Heart left ventricle (tissue), 13 donors: ENCODE data around the gene FREM1.

Source experiments
- CTCF ChIP-seq, 12 donors: fragments of 200-600 bp; sonication (generic) in 4 of 12; IDR thresholded peaks; one replicate each; pipeline versions ENCODE4 v1.5.0 to v1.8.0; 2018 to 2022; ENCODE audit warnings: antibody characterized with exemption in 12 of 12, mild to moderate bottlenecking in 5 of 12
- POLR2A ChIP-seq, 2 donors: fragments of 450-650 bp; IDR thresholded peaks; one replicate each; pipeline ENCODE4 v1.6.1; 2017; ENCODE audit warnings: antibody characterized with exemption in 2 of 2, mild to moderate bottlenecking in 2 of 2, moderate library complexity in 2 of 2
- donor health status: ischemic (EF 13 %, LVEDD 7.1; RV severe dilation, severe dysfunction).
- donor health status: DM: no; HTN: yes; CAD: no.
- donor health status: DM: no; HTN: no; CAD: no.
- donor health status: ischemic (EF 25% LVEDD 6.9; RV normal size, moderate dysfunction).
- donor health status: ischemic (EF 25% LVEDD 5.7; RV mildly dilated, moderate dysfunction).
- donor health status: ischemic (EF 35%, LVEDD 5.7; RV mildly dilated, moderate dysfunction).
- donor health status: nonischemic (EF 11% LVEDD 7.7; RV severe dilation, severe dysfunction).
- donor health status: DM: yes; HTN: yes; CAD: no.
- donor health status: PGD.
- donor health status: ischemic (EF 29% LVEDD 5.4; RV normal size, mild dysfunction).
- donor health status: nonischemic (EF 23%, LVEDD 6.1; RV moderate dilation, normal function).

GRCh38 chr9:14932641-14933040, 22.4 kb upstream of the FREM1 start:
- TF ChIP-seq POLR2A (IDR thresholded peaks at IDR 0.05) (no peak), CTCF (IDR thresholded peaks at IDR 0.05) (no peak)
